Measurements from ENCODE around the gene LIPC. TPM values are rescaled to one million over a fixed set of nuclear protein-coding genes. Genes with fewer than 3 reads are reported as not detected.
A peak's percentile ranks its signal among the peaks of the same experiment; 100 is the strongest.

LIPC gene
- total RNA-seq, 3 donors from 2014 or later, result 2.3 to 9.3 (median 3.4) TPM

GRCh38 chr15:58401276-58401675 lies 30.5 kb upstream of the LIPC start:
- intact Hi-C loops (cut with DNase I, micrococcal nuclease), result loop anchor here in 1 of 2 donors (10.0 kb wide), 1 partner anchor 376 kb away; no protein-coding TSS in a partner anchor
- H3K9me3 ChIP-seq, result no peaks in the 10 kb centered on the region

GRCh38 chr15:58401991-58402649 lies 29.7 kb upstream of the LIPC start:
- no peaks in the 10 kb centered on the region for H3K36me3 ChIP-seq (ENCODE audit: low read depth)
- intact Hi-C loops (cut with DNase I, micrococcal nuclease), result loop anchor here in 1 of 2 donors (10.0 kb wide), 1 partner anchor 377 kb away; no protein-coding TSS in a partner anchor
- DNase-seq (no peak), ATAC-seq (peak; percentile 13)
- no peak overlapping the region for H3K4me3 ChIP-seq
- H3K4me1 ChIP-seq (ENCODE audit: low read depth), result no peaks in the 10 kb centered on the region
- no peaks in the 10 kb centered on the region for H3K9me3 ChIP-seq
- TF ChIP-seq, protein P1, sequence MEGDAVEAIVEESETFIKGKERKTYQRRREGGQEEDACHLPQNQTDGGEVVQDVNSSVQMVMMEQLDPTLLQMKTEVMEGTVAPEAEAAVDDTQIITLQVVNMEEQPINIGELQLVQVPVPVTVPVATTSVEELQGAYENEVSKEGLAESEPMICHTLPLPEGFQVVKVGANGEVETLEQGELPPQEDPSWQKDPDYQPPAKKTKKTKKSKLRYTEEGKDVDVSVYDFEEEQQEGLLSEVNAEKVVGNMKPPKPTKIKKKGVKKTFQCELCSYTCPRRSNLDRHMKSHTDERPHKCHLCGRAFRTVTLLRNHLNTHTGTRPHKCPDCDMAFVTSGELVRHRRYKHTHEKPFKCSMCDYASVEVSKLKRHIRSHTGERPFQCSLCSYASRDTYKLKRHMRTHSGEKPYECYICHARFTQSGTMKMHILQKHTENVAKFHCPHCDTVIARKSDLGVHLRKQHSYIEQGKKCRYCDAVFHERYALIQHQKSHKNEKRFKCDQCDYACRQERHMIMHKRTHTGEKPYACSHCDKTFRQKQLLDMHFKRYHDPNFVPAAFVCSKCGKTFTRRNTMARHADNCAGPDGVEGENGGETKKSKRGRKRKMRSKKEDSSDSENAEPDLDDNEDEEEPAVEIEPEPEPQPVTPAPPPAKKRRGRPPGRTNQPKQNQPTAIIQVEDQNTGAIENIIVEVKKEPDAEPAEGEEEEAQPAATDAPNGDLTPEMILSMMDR (IDR thresholded peaks at IDR 0.05), result no peak

More at GRCh38 chr15:58401276-58401675, 30.5 kb upstream of the LIPC start:
- no peak for ATAC-seq
- Histone ChIP-seq H3K4me3 (no peak overlapping the region), H3K4me1 (ENCODE audit: low read depth) (no peaks in the 10 kb centered on the region), H3K36me3 (ENCODE audit: low read depth) (no peaks in the 10 kb centered on the region)
- DNase-seq, result no peak
- TF ChIP-seq, protein P1 (IDR thresholded peaks at IDR 0.05), result no peak

DNA sequence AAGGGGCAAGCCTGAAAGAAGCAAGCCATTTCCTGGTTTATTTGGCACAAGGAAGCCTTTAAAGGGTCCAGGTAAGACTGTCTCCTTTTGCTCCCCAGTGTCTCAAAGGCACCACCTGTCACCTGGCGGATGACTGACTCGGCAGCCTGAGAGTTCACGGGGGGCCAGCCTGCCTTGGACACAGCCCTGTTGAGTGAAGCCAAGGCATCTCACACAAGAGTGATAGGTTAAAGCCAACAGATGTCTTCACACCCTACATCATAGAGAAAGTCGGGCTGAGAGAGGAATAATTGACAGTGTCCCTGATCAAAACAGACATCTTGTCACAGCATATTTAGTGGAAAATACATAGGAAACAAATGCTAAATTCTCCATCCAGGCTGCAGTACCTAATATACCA lies 28.2 kb upstream of the LIPC start:
- no peaks in the 10 kb centered on the region for H3K9me3 ChIP-seq
- H3K4me3 ChIP-seq, result no peak overlapping the region
- TF ChIP-seq, protein P1 (IDR thresholded peaks at IDR 0.05), result no peak
- intact Hi-C loops (cut with DNase I, micrococcal nuclease), result loop anchor here in 1 of 2 donors (10.0 kb wide), 1 partner anchor 379 kb away; no protein-coding TSS in a partner anchor
- DNase-seq (no peak), ATAC-seq (no peak)
- no peaks in the 10 kb centered on the region for H3K36me3 ChIP-seq (ENCODE audit: low read depth)
- no peaks in the 10 kb centered on the region for H3K4me1 ChIP-seq (ENCODE audit: low read depth)

- Histone ChIP-seq H3K9me3 (no peaks in the 10 kb centered on the region), H3K4me3 (no peak overlapping the region), H3K36me3 (ENCODE audit: low read depth) (no peaks in the 10 kb centered on the region), H3K4me1 (ENCODE audit: low read depth) (no peaks in the 10 kb centered on the region)
- no peak for ATAC-seq
- TF ChIP-seq, protein P1 (IDR thresholded peaks at IDR 0.05), result no peak
- intact Hi-C loops (cut with DNase I, micrococcal nuclease), result loop anchor here in 1 of 2 donors (10.0 kb wide), 1 partner anchor 379 kb away; no protein-coding TSS in a partner anchor
- no peak for DNase-seq
Observed at GRCh38 chr15:58404020-58404419, 27.8 kb upstream of the LIPC start.

- Histone ChIP-seq H3K9me3 (no peaks in the 10 kb centered on the region), H3K4me1 (ENCODE audit: low read depth) (no peaks in the 10 kb centered on the region), H3K4me3 (no peak overlapping the region), H3K36me3 (ENCODE audit: low read depth) (no peaks in the 10 kb centered on the region)
- intact Hi-C loops (cut with DNase I, micrococcal nuclease), result loop anchor here in 1 of 2 donors (10.0 kb wide), 1 partner anchor 380 kb away; no protein-coding TSS in a partner anchor
- ATAC-seq (no peak), DNase-seq (no peak)
- TF ChIP-seq, protein P1 (IDR thresholded peaks at IDR 0.05), result no peak
Observed at GRCh38 chr15:58404722-58405121, 27.1 kb upstream of the LIPC start.
